ENCODE results near the gene TUBGCP6. TPM values are rescaled to one million over a fixed set of nuclear protein-coding genes. Genes with fewer than 3 reads are reported as not detected.

The TUBGCP6 gene
- total RNA-seq, 1 donor from 2014 or later: 17.5 TPM

DNA sequence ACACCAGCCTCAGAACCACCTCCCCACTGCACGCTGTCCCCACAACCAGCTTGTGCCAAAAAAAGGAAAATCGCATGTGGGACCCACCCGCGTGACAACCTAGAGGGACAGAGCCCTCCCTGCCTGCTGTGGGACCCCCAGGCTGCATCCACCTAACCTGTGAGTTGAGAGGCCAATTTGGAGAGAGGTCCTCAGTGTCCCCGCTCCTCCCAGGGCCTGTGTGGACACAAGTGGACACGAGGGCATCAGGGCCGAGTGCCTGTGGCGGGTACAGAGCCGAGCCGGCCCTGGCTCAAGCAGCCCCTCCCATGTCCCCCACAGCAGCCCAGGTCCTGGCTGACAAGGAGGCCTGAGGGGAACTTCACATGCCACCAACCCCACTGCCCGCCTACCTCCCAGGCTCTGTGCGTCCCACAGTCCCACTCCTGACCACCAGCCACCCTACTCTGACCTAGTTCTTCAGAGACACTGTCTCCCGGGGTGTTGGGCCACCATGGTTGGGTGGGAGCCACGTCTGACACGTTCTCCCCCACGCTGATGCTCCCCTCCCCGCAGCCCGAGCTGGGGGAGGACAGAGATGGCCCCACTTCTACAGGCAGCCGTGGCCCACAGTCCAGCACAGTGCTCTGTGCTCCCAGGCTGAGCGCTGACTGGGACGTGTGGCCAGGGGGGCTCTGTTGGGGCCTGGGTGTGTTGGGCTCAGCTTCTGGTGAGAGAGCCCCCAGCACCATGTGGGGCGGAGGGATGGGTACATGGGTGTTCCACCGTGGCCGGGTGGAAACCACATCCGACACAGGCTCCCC is 24.8 kb downstream of the TUBGCP6 start:
- intact Hi-C loops (cut with DNase I): no loop called here
- ATAC-seq (no peak), DNase-seq (ENCODE audit: missing footprints) (no peak)

DNA sequence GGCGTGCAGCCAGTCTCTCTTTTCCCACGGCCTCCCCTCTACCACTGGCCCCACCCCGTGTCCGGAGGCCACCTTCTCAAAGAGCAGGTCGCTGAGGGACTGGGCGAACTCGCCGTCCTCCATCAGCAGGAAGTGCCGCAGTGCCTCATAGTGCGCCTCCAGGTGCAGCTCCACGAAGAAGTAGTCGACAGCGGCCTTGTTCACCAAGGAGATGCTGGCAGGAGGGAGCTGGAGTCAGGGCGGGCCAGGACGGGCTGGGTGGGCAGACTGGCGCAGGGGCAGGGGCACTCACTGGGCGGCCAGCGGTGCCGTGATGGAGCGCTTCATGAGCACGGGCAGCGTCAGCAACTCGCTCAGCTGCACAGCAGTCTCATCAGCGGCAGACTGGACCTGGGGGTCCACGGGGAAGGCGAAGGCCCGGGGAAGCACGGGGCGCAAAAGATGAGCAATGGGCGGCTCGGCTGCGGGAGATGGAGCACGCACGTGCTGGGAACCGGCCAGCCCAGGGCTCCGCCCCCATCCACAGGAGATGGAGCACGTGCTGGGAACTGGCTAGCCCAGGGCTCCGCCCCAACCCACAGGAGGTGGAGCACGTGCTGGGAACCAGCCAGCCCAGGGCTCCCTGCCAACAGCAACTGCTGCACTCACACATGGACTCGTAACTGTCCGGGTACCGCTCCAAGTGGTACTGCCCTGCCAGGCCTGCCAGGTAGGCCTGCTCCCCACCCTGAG is 25.7 kb downstream of the TUBGCP6 start:
- ATAC-seq (peak; percentile 80), DNase-seq (ENCODE audit: missing footprints) (peak; percentile 90)
- intact Hi-C loops (cut with DNase I): no loop called here

GRCh38 chr22:50218153-50218995 is 26.4 kb downstream of the TUBGCP6 start:
- intact Hi-C loops (cut with DNase I): no loop called here
- ATAC-seq: peak; percentile 18
- DNase-seq (ENCODE audit: missing footprints): peak; percentile 62

GRCh38 chr22:50217543-50218152 is 27.2 kb downstream of the TUBGCP6 start:
- intact Hi-C loops (cut with DNase I): no loop called here
- DNase-seq (ENCODE audit: missing footprints): peak; percentile 57
- no peak for ATAC-seq

DNA sequence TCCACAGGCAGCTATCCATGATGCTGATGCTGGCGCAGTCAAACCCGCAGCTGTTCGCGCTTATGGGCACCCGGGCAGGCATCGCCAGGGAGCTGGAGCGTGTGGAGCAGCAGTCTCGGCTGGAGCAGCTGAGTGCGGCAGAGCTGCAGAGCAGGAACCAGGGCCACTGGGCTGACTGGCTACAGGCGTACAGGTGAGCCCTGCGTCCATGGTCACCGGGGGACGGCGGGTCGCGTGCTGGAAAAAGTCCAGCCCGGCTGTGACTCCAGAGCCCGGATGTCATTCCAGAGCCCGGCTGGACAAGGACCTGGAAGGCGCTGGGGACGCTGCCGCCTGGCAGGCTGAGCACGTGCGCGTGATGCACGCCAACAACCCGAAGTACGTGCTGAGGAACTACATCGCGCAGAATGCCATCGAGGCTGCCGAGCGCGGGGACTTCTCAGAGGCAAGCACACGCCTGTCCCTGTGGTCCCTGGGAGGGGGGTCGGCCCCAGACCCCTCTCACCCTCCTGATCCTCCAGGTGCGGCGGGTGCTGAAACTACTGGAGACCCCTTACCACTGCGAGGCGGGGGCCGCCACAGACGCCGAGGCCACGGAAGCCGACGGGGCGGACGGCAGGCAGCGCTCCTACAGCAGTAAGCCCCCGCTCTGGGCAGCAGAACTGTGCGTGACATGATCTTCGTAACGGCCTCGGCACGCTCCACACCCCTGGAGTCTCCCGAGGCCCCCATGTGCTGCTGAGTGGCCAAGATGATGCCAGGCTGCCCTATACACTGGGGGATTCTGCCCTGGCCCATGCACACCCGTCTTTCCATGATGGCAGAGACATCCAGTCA is 27.9 kb downstream of the TUBGCP6 start:
- ATAC-seq (no peak), DNase-seq (ENCODE audit: missing footprints) (peak; percentile 57)
- intact Hi-C loops (cut with DNase I): no loop called here

DNA sequence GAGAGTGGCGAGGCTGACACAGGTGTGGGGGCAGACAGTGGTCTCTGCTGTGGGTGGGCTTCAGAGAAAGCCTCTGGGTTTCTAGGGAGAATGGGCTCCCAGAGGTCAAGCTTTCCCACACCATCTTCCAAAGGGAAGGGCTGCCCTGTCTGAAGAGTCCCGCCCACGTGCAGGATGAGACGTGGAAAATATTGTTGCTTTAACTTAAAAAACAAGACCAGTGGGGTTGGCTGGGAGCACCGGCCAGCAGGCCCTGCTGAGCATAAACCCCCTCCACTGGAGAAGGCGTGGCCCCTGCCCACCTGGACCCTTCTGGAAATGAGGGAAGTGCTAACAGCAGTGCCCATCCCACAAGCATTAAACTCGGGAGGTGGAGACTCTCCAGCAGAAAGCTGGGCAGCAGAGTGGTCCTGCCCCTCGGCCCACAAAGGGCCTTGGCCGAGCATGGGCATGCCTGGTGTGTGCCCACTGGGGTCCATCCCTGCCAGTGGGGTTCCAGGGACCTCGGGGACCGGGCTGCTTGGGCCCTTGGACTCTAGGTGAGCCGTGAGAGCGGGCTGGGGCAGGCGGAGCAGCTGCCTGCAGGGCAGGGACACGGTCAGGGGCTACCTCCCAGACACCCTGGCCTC is 28.7 kb downstream of the TUBGCP6 start:
- DNase-seq (ENCODE audit: missing footprints): peak; percentile 39
- intact Hi-C loops (cut with DNase I): no loop called here
- no peak for ATAC-seq

GRCh38 chr22:50215297-50216054 is 29.3 kb downstream of the TUBGCP6 start:
- intact Hi-C loops (cut with DNase I): no loop called here
- ATAC-seq (no peak), DNase-seq (ENCODE audit: missing footprints) (peak; percentile 37)

DNA sequence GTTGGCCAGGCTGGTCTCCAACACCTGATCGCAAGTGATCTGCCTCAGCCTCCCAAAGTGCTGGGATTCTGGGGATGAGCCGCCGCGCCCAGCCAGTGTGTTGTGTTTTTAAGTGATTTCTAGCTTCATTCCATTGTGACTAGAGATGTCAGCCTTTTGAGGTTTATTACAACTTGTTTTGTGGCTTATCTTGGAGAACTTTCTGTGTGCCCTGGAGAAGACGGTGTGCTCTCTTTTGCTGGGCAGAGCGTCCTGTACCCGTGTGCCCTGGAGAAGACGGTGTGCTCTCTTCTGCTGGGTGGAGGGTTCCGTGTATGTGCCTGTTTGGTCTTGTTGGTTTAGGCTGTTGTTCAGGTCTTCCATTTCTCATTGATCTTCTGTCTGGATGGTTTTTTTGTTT is 31.6 kb downstream of the TUBGCP6 start:
- ATAC-seq (no peak), DNase-seq (ENCODE audit: missing footprints) (no peak)
- intact Hi-C loops (cut with DNase I): no loop called here

- DNase-seq (ENCODE audit: missing footprints) (no peak), ATAC-seq (no peak)
- intact Hi-C loops (cut with DNase I): loop anchor here (2.0 kb wide), 1 partner anchor 62 kb away; no protein-coding TSS in a partner anchor
These were observed 33.7 kb downstream of the TUBGCP6 start for GRCh38 chr22:50211147-50211546.

DNA sequence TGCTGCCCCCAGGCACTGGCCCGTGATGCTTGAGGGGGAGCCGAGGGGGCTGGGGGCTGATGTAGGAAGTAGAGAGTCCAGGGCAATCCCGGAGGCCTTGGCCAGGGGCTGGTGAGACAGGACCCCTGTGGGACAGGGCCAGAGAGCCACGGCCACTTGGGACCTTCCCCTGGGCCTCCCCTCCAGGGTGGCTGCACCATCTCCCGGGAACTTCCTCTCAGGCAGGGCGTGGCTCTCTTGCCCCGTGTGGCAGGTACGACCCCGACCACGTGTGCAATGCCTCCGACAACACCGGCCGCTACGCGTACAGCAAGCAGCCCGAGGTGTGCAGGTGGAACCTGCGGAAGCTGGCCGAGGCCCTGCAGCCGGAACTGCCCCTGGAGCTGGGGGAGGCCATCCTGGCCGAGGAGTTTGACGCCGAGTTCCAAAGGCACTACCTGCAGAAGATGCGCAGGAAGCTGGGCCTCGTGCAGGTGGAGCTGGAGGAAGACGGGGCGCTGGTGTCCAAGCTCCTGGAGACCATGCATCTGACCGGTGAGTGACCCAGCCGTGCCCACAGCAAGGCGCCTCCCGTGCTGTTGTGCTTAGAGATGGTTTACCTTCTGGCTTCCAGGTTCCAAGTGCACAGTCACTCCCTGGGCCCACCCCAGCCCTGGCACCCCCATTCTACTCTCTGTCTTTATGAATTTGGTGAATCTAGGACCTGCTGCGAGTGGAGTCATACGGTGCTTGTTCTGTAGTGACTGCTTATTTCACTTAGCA is 34.3 kb downstream of the TUBGCP6 start:
- no peak for ATAC-seq
- peak; percentile 35 for DNase-seq (ENCODE audit: missing footprints)
- intact Hi-C loops (cut with DNase I): loop anchor here (2.0 kb wide), 1 partner anchor 62 kb away; no protein-coding TSS in a partner anchor

- DNase-seq (ENCODE audit: missing footprints) (no peak), ATAC-seq (peak; percentile 32)
- intact Hi-C loops (cut with DNase I): loop anchor here (2.0 kb wide), 1 partner anchor 61 kb away; no protein-coding TSS in a partner anchor
These were observed 34.9 kb downstream of the TUBGCP6 start for GRCh38 chr22:50209893-50210292.

- peak; percentile 5 for ATAC-seq
- intact Hi-C loops (cut with DNase I): no loop called here
- no peak for DNase-seq (ENCODE audit: missing footprints)
These were observed 35.6 kb downstream of the TUBGCP6 start for GRCh38 chr22:50208939-50209892.

DNA sequence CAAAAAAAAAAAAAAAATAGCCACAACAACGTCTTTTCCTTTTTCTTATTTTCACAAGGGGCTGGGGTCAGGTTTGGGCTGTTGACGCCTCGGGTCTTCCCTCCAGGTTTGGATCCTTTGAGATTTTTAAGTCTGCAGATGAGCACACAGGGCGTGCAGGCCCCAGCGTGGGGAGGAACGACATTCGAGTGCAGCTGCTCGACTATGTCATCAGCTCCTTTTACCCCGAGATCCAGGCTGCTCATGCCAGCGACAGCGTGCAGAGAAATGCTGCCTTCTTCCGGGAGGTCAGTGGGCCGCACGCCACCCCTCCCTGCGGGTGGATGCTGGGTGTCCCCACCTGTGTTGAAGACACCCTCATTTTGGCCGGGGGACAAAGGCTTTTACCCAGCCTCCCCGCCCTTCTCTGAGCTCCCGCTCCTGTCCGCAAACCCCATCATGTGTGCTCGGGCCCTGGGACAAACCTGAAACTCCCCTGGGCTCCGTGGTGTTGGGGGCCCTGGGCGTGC is 36.3 kb downstream of the TUBGCP6 start:
- no peak for ATAC-seq
- intact Hi-C loops (cut with DNase I): no loop called here
- DNase-seq (ENCODE audit: missing footprints): no peak

DNA sequence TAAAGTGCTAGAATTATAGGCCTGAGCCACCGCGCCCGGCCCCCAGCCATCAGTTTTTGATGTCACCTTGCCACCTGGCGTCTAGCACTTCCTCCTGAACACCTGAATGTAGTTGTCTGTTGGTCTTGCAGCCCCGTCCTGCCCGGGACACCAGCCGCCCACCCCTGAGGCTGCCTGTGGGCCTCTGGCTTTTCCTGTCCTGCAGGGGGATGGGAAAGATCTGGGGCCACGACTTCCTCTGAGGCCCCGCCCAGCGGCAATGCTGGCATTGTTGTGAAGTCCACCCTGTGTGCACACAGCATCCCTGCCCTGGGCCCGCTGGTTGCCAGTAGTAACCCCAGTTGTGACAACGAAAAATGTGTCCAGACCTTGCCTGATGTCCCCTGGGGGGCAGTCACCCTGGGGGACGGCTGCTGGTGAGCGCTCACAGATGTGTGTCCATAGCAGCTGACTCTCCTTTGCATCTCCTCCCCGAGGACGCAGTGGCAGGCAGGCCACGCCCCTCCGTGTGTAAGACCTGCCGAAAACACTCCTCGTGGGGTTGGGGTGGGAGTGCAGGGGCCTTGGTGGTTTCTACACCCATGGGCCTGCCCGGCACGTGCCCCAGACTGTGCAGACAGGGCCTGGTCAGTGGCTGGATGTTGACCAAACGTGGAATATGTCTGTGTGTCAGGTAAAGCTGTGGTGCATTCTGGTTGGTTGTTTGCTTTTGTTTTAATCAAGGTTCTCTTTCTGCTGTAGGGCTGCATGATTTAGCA is 37.3 kb downstream of the TUBGCP6 start:
- intact Hi-C loops (cut with DNase I): no loop called here
- DNase-seq (ENCODE audit: missing footprints) (no peak), ATAC-seq (no peak)
